GM18517 (cell line): ENCODE measurements around the gene GREB1L.
"Not testable (repeated sequence)": the region's sequence is repeated elsewhere in the genome, so short reads cannot be mapped to it uniquely, and the experiment has no call there.

Source experiments
- ATAC-seq: cut with Tn5 transposase; IDR thresholded peaks from one replicate; pipeline ENCODE4 v1.9.1; 2021; ENCODE audit warnings: mild to moderate bottlenecking, moderate library complexity; ENCODE audit not compliant: unreplicated experiment

Gene GREB1L

GRCh38 chr18:21262979-21263378 lies 20.9 kb downstream of the GREB1L start:
- ATAC-seq: no peak

- ATAC-seq: no peak
Measured at GRCh38 chr18:21264651-21265050, 22.6 kb downstream of the GREB1L start.

- ATAC-seq: no peak
Measured at GRCh38 chr18:21265971-21266673, 24.1 kb downstream of the GREB1L start.

DNA sequence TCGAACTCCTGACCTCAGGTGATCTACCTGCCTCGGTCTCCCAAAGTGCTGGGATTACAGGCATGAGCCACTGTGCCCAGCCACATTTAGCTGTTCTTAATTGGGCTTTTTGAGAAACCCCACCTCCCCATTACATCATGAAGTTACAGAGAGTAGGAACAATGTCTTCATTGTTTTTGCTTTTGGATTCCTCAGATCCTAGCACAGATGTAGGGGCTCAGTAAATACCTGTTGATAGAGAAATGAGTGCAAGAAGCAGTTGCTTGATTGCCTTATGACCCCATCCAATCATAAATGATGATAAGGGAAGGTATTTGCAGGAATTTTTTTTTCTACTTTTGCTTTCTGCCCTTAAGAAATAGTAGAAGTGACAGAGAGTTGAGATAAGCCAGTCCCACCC lies 25.4 kb downstream of the GREB1L start:
- ATAC-seq: no peak

GRCh38 chr18:21269349-21269748 lies 27.3 kb downstream of the GREB1L start:
- no peak for ATAC-seq

- no peak for ATAC-seq
Measured at GRCh38 chr18:21270453-21270852, 28.4 kb downstream of the GREB1L start.

- ATAC-seq: no peak
Measured at GRCh38 chr18:21272016-21272579, 30.1 kb downstream of the GREB1L start.

DNA sequence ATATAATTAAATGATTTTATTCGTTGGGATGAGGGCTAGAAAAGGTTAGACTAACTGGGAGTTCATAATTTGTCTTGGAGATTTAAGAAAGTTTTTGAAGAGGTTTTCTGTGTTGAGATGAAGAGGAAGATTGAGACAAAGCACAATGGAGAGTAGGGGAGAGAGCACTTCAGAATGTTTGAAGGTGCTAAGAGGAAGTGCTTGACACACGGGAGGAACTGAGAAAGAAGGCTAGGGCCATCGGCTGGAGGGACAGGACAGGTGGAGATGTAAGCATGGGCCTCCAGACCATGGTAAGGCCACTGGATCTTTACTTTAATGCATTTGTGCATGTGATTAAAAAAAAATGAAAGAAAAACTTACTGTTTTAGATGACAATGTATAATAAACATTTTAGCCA lies 31.5 kb downstream of the GREB1L start:
- no peak for ATAC-seq

GRCh38 chr18:21275645-21276044 lies 33.6 kb downstream of the GREB1L start:
- ATAC-seq: no peak

GRCh38 chr18:21277578-21277977 lies 35.5 kb downstream of the GREB1L start:
- no peak for ATAC-seq

DNA sequence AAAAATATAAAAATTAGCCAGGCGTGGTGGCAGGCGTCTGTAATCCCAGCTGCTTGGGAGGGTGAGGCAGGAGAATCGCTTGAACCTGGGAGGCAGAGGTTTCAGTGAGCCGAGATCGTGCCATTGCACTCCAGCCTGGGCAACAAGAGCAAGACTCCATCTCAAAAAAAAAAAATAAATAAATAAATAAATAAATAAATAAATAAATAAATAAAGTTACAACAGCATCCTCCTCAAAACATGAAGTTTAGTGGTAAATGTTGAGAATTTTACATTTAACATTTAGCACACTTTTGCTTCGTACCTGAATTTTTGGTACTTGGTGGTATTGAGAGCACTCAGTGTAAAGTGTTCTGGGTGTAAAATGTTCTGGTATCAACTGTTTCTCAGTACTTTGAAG lies 36.2 kb downstream of the GREB1L start:
- not testable (repeated sequence) for ATAC-seq

DNA sequence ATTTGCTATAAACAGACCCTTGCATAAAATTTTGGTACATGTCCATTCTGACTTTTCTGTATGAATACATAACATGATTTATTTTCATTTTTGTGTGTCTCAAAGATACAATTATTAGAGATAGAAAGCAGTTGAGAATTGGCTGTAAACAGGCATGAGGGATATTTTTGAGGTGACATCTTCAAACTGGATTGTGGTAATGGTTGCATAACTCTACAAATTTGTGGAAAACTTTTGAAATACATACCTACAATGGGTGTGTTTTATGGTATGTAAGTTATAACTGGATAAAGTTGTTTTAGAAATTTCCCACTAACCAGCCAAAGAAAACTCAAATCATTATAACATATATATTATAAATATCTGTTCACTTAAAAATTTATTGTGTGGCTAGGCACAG lies 39.6 kb downstream of the GREB1L start:
- ATAC-seq: no peak

- no peak for ATAC-seq
Measured at GRCh38 chr18:21284540-21284939, 42.5 kb downstream of the GREB1L start.

DNA sequence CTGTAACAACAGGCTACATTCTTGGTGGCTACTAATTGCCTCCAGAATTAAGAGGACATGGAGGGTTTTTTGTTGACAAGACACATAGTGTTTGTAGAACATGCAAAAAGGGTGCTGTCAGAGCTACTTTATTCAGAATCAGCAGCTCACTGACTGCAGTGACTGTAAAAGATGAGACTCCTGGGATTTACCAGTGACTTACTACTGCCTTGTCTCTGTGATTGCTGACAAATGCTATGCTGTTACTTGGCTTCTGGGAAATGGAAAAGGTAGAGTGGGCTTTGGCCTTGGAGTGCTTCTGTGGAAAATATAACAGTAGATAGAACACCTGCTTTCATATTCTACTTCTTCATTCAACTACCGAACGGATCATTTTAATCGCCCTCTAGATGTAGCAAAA lies 47.8 kb downstream of the GREB1L start:
- ATAC-seq: no peak

DNA sequence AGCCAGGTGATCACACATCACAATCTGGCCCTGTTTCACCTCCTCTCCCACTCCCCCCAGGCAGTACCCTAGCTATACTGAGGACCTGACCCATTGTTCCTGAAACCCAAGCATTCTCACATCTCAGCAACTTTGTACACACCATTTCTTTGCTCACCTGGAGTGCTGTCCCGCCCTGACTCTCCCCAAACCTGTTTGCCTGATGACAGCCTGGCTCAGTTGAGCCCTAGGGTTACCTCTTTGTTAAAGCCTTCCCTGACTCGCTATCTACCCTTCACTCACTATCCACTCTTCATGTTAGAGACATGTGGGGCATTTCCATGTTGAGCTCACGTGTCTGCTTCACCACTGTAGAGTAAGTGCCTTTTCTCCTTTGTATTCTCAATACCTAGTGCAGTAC lies 49.1 kb downstream of the GREB1L start:
- ATAC-seq: no peak

DNA sequence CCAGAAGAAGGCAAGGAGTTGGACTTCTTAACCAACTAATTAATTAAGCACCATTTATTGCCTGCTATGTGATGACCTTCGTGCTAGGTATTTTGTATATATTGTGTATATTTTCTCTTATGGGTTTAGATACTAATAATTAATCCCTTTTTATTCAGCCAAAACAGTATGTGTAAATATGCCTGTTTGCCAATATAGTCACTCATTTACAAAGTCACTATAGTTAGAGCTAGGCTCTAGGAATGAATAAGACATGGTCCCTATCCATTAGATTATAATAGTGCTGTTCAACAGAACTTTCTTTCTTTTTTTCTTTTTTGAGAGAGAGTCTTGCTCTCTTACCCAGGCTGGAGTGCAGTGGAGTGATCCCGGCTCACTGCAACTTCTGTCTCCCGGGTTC lies 51.4 kb downstream of the GREB1L start:
- ATAC-seq: no peak

DNA sequence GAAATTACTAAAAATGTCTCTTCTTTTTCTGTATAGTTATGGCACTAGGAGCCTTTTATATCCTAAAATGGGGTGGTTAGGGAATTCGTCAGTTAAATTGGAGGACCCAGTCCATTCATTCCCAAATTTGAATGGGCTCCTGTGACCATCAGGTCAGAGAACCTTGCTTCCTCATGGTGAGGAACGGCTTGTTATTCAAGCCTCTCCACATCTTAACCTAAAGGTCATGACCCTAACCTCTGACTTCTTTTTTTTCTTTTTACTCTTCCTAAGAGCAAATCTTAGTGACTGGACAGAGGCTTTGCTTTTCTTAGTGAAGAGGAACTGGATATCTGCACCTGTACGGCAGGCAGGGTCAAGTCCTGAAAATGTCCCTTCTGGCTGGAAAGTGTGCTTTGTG lies 53.1 kb downstream of the GREB1L start:
- ATAC-seq: no peak

DNA sequence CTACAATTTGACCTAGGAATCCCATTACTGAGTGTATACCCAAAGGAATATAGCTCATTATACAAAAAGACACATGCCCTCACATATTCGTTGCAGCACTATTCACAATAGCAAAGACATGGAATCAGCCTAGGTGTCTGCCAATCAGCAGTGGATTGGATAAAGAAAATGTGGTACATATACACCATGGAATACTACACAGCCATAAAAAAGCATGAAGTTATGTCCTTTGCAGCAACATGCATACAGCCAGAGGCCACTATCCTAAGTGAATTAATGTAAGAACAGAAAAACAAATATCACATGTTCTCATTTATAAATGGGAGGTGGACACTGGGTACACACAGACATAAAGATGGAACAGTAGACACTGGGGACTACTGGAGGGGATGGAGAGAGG lies 54.0 kb downstream of the GREB1L start:
- ATAC-seq: no peak

GRCh38 chr18:21298351-21298750 lies 56.3 kb downstream of the GREB1L start:
- ATAC-seq: no peak

DNA sequence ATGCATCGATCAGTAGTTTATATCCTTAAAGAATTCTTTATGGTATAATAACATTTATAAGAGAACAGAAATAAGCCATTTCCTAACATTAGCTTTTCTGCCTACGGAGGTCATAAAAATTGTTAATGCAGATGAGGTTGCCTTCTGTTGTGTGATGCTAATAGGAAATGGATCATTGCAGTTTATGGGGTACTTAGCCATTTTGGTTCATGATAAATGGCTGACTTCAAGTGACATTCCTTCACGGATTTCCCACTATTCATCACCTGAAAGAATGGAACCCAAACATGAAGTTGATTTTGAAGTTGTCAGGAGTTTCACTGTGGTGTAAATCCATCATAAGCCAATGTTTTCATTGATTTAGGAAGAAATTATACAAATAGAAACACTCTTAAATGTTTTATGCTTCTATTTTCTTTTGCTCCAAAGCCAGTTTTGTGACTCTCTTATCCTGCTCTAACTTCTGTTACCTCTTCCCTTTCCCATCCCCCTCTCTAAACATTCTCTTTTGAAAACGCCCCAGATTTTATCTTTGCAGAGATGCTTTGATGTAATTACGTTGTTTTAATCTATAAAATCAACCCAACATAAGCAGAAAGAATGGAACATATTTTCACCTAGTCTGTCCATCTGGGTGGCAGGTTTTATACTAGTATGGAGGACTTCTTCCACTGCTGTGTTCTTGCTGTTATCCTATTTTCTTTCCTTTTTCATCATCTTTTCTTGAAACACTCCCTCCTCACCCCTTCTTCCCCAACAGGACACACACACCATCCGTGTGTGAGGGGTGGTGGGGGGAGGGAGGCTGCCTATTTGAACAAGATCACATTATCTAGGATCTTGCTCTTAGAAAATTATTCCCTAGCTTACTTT lies 58.2 kb downstream of the GREB1L start:
- ATAC-seq: no peak

DNA sequence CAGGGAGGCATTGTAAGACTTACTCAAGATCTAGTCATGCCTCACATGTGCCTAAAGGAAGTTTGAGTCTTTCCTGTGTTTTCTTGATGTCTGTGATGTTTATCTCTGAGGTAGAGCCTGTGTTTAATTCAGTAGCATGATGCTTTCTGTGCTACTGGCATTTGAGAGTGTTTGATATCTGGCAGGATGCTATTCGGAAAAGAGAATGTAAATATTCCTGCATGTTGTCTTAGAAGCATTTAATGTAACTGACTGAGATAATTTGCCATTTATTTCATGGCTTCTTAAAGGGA lies 58.8 kb downstream of the GREB1L start:
- ATAC-seq: no peak

GRCh38 chr18:21303445-21303844 lies 61.4 kb downstream of the GREB1L start:
- no peak for ATAC-seq
